SK-N-MC (cell line): ENCODE measurements around the gene PDC.
"Not testable (repeated sequence)": the region's sequence is repeated elsewhere in the genome, so short reads cannot be mapped to it uniquely, and the experiment has no call there.

Source experiments
- EZH2 ChIP-seq: fragments of 200-600 bp; sonication (generic); IDR thresholded peaks from one replicate; pipeline ENCODE4 v1.6.1; 2017; ENCODE audit warnings: antibody characterized with exemption
- FOXP2 ChIP-seq: optimal IDR thresholded peaks from 2 replicates; pipeline ENCODE3; 2011; ENCODE audit warnings: mild to moderate bottlenecking, moderate library complexity; ENCODE audit not compliant: insufficient read depth; ENCODE audit errors: extremely low read length, control extremely low read depth
- POLR2AphosphoS5 ChIP-seq: IDR thresholded peaks from 2 replicates; pipeline ENCODE4 v1.6.1; 2012; ENCODE audit warnings: mild to moderate bottlenecking, low read depth, low read length, borderline replicate concordance

- not testable (repeated sequence) for TF ChIP-seq FOXP2, POLR2AphosphoS5, EZH2
Observed at GRCh38 chr1:186459161-186459560, 1.8 kb downstream of the PDC start.
